Activated CD4-positive, alpha-beta T cell treated with anti-CD3 and anti-CD28 coated beads for 48 hours (primary cell): ENCODE data around the gene MUS81.
"Not testable (repeated sequence)": the region's sequence is repeated elsewhere in the genome, so short reads cannot be mapped to it uniquely, and the experiment has no call there.

Experiments used
- DNase-seq: peaks from one replicate; pipeline ENCODE4 v3.0.0-alpha.2; 2020

MUS81 gene

DNA sequence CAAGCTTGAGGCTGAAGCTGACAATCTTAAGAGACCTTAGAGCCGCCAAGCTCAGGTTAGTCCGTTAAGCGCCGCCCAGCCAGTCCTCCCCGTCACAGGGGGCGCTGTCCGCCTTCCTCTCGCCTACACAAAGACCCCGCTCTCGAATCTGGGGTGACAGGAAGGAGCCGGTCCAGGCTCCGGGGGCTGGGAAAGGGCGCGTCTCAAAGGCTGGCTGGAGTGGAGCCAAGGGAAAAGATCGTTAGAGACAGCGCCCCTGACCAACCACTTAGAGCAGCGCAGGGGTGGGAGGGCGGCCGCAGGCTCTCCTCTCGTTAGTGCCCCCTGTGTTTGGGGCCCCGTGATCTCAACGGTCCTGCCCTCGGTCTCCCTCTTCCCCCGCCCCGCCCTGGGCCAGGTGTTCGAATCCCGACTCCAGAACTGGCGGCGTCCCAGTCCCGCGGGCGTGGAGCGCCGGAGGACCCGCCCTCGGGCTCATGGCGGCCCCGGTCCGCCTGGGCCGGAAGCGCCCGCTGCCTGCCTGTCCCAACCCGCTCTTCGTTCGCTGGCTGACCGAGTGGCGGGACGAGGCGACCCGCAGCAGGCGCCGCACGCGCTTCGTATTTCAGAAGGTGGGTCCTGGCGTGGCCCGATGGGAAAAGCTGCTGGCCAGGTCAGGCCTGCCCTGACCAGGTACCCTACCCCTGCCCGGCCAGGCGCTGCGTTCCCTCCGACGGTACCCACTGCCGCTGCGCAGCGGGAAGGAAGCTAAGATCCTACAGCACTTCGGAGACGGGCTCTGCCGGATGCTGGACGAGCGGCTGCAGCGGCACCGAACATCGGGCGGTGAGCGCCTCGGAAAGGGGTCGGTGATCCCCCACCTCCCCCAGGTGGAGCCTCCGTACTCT is at the start of gene MUS81:
Gene MUS81, plus strand, starts transcription at position 156 of the 887 bp plus-strand sequence. Its CDS starts 321 bp downstream, at position 477.
- DNase-seq: peak; percentile 97

DNA sequence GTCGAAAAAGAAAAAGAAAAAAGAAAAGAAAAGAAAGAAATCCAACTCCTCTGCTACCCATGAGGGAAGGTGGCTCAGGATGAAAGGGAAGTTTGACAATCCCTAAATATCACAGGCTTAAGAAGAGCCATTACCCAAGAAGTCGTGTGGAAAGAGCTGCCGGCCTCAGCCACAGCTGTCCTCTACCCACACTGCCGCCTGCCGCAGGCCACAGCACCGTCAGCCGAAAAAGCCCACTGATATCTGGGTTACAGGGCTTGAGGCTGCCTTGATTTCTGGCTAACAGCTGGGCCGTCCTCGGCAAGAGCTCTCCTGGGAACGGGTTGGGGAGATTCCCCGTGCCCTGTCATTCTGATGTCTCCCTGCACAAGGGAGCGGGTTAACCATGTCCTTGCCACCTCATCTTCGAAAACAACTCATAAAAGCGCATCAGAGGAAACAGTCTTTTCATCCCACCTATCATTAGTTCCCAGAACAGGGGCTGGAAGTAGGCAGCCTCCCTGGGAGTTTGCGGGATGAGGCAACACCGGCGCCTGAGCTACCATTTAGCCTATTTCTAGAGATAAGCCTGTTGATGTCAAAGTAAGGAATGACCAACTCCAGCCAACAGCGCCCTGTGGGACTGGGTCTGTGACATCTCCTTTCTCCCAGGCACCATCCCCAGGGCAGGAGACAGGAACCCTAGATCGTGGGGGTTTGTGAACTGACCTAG is 48.3 kb upstream of the MUS81 start:
- no peak for DNase-seq

DNA sequence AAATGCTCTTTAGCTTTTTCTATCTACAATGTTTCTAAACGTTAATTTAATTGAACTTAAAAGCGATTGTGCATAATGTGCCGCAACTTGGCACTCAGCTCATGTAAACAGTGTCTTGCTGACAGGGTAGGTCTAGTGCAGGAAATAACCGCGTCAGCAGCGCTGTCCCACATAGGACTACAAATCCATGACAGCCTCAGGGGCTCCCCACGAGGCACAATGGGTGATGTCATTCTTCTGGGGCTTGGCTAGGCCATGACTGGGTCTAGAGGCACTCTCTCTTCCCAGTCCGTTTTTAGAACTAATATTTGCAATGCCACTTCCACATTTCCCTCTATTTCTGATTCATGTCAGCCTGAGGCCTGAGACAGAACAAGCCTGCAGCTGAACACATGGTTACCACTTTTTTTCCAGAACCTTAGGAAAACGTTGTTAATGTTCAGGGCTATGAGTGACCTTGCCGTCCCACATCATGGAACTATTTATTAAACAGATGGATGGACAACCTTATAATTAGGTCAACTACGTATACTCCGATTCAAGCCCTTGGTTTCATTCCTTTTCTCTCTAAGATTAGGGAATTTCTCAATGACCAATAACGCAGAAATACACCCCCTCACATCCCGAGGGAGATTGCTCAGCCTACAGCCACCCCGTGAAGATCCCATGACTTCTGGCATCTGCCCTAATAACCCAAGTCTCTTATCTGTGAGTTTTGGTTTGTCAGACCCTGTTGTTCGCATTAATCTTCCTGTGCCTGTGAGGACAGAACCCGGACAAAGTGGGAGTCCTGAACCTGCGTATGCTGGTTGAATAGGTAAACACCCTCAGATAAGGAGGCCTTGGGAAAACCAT is 45.9 kb upstream of the MUS81 start:
- DNase-seq: no peak

DNA sequence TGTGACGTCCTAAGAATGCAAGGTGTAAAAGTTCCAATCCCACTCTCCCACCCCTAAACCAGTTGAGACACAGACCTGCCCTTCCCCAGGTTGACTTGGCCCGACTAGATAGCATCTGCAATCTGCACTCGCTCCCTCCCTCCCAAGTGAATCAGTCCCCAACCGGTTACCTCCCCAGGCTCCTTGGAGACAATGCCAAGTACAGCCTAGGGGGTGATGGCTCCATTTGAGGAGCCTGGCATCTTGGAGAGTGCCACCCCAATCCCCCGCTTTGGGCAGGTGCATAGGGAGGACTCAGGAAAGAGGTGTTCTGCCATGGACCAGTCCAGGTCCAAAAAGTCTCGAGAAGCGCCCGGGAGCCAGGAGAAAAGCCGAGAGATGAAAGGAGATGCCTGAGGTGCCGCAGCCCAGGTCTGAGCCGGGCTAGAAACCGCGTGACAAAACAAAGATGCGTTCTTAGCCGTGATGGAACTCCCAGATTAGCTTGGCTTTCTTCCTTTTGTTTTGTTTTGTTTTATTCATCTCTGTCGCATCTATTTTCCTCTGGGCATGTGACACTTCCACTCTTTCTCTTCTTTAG is 45.2 kb upstream of the MUS81 start:
- no peak for DNase-seq

DNA sequence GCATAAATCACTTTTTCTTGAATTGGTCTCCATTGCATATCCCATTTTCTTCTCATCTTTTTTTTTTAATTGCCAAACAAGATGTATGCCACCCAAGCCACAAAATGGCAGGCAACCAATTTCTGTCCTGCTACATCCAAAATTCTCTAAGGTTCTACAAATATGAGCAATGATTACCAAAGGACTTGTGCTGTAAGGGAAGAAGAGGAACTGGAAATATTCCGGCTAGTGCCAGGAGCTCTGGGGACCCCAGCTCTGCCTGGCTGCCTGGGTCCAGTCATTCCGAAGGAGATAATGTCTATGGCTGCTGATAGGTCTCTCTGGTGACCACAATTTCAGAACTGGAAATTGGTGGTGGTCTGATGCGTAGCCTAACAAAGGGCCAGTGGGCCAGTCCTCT is 43.5 kb upstream of the MUS81 start:
- no peak for DNase-seq

GRCh38 chr11:65817312-65817834 is 42.9 kb upstream of the MUS81 start:
- DNase-seq: no peak

DNA sequence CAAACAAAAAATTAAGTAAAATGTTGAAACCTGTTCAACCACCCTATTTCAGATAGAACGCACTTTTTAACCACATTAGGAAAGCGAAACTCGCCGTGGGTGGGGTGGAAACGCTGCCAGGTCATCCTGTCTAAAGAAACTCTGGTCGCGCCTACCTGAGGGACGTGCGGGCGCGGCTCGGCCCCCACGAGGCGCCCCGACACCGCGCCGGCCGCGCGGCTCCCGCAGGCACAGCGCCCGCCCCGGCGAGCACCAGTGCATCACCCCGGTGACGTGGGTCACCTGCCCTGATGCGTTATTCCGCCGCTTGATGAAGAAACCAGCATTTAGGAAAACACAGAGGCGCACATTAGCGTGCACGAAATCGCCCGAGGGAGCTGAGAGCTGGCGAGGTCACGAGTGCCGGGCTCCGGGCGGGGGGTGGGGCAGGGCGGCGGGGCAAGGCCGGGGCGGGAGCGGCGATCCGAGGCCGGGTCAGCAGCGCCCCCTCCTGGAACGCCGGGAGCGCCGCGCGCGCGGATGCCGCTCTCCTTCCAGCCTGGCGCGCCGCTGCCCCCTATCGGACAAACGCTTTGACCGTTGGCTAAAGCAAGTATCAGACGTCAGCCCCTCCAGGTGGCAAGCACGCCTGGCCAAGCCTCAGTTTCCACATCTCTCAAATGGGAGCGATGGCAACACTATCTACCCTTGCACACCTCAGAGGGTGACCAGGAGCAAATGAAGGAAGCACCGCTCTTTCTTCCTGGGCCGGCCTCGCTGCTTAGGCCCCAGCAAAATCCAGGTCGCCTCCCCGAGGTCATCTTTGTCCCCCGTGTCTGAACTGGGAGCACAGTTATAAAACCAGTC is 42.2 kb upstream of the MUS81 start:
- DNase-seq: peak; percentile 97

DNA sequence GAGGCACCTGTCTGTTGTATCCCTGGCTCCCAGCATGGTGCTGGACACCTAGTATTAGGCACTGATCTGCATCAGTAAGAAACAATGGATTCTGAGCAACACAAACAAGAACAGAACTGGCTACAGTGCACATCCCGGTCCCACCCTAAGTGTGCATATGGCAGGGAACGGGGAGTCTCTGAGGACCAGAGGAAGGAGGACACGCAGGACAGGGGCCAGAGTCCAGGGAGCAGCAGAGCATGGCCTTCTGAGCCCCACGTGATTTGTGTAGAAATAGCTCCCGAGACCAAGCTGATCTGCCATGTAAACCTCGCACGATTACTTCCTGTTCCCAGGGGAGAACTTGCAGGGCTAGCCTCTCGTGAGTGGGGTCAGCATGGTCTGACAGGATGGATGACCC is 39.1 kb upstream of the MUS81 start:
- no peak for DNase-seq

DNA sequence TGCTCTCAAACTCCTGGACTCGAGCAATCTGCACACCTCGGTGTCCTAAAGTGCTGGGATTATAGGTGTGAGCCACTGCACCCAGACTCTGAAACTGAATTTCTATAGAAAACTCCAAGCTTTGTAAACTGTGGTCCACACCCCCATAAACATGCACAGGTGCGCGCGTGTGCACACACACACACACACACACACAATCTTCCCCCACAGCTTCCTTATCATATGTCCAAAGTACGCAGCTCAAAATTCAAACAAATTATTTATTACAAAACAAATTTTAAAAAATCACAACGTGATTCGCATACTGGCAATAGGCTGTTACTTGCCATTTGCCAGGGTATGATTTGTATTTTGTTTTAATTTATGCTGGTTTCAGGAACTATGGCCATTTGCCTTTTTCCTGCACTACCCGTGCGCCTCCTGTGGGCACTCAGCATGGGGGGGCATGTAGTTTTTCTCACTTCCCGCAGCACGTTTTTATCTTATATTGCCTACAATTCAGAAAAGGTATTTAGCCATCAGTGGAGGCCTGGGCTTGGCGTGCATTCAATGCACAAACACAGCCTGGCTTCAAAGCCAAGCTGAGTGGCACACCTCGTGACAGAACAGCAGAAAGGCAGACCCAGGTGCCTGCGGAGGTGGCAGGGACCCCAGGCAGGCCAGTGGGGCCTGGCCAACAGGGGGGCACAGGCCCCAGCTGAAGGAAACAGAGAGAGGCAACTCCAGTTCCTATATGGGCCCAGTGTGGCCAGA is 37.3 kb upstream of the MUS81 start:
- no peak for DNase-seq

DNA sequence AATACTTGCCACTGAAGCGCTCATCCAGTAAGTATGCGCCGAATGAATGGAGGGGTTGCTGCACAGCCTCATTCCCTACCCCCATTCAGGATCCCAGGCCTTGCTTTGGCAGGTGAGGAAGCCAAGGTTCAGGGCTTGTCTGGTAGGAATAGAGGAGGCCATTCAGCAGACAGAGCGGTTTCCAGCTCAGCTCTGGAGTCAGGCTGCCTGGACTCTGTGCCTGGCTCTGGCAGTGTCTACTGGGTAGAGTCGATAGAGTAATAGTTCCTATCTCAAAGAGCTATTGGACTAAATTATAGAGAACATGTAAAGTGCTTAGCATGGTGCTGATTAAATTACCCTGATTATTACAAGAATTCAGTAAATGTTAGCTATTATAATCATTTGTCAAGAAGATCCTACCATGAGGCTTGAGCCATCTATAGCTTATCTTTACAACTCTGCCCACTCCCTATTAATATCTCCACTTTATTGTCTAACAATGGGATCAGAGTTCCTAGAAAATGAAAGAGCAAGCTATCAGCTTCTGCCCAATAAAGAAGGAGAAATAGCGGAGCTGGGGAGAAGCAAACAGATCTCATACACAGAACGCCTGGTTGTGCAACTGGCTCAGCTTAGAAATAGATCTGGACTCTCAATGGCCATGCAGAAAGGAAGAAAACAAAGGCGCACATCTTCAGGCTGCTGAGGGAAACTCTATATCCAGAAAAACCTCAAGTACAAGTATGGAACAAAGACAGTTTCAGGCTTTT is 33.1 kb upstream of the MUS81 start:
- DNase-seq: no peak

DNA sequence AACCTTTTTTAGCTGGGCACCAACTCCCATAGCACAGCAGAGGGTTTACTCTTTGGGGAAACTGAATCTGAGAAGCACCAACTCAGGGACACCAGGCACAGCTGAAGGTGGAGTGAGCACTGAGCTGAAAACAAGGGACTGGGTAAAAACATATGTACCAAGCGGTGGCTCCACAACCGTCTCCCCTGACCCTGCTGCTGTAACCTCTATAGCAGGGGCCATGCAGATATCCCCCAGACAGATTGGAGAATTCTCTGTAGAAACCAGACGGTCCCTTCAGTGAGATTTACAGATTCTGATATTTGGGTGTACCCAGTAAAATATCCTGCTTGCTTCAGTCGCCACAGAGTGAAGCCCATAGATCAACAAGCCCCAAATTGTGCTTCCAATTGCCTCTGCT is 30.8 kb upstream of the MUS81 start:
- no peak for DNase-seq

- not testable (repeated sequence) for DNase-seq
Measured at GRCh38 chr11:65832231-65832630, 28.0 kb upstream of the MUS81 start.

- peak; percentile 98 for DNase-seq
Measured at GRCh38 chr11:65833297-65834030, 26.8 kb upstream of the MUS81 start, which contains the start of gene SNX32. Gene SNX32, plus strand, starts transcription at chr11:65833963. Its CDS starts 103 bp downstream, at chr11:65834066.

DNA sequence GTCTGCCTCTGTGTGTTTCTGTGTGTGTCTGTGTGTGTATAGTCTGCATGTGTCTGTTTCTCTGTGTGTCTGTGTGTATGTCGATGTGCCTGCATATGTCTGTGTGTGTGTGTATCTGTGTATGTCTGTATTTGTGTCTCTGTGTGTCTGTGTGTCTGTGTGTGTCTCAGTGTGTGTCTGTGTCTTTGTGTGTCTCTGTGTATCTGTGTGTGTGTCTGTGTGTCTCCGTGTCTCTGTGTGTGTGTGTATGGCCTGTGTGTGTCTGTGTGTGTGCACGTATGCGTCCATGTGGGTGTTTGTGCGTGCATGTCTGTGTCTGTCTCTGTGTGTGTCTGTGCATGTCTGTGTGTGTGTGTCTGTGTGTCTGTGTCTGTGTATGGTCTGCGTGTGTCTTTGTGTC is 26.0 kb upstream of the MUS81 start:
- DNase-seq: no peak

GRCh38 chr11:65842144-65842543 is 18.1 kb upstream of the MUS81 start:
- no peak for DNase-seq

DNA sequence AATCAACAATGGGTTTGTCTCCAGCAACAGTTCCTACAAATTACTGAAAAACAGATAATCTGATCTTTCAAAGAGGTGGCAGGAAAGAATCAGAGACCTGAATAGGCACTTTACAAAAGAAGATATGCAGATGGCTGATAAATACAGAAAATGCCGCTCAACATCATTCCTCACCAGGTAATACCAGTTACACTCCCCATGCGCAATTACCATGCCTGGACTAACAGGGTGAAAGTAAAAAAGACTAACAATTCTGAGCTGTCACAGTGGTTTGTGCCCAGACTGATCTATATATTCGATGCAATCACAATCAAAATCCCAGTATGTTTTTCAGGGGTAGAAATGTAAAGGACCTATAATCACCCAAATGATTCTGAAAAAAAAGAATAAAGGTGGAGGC is 16.4 kb upstream of the MUS81 start:
- DNase-seq: no peak

DNA sequence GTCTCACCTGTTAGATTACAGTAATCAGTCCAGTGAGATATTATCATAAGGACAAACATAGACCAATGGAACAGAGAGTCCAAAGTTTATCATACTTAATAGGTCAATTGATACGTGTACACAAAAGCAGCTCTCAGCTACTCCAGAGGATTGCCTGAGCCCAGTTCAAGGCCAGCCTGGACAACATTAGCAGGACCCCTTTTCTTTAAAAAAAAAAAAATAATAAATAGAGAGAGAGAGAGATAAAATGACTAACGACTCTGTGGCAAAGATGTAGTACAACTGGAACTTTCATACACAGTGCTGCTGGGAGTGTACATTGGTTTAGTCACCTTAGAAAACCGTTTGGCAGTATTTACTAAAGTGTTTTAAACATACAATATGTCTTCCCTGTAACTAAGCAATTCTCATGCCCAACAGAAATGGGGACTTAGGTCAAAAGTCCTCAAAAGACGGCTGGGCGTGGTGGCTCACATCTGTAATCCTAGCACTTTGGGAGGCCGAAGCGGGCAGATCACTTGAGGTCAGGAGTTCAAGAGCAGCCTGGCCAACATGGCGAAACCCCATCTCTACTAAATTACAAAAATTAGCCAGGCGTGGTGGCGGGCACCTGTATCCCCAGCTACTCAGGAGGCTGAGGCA is 15.9 kb upstream of the MUS81 start:
- no peak for DNase-seq

- DNase-seq: no peak
Measured at GRCh38 chr11:65847746-65848145, 12.5 kb upstream of the MUS81 start.

GRCh38 chr11:65848693-65849092 is 11.5 kb upstream of the MUS81 start:
- not testable (repeated sequence) for DNase-seq
